ENCODE data around the gene GPR31.
A peak's percentile ranks its signal among the peaks of the same experiment; 100 is the strongest.

GPR31 gene

GRCh38 chr6:167122041-167122826 lies 35.5 kb downstream of the GPR31 start:
- Histone ChIP-seq H3K4me3 (ENCODE audit: low read depth in 1 of 2, low read length in 2 of 2) (no peak overlapping the region), H3K9me3 (ENCODE audit: low read length) (no peaks in the 10 kb centered on the region), H3K27me3 (ENCODE audit: control insufficient read depth in 1 of 2, insufficient read depth in 2 of 2, low read length in 2 of 2) (no peaks in the 10 kb centered on the region), H3K4me1 (ENCODE audit: insufficient read depth, low read length) (no peaks in the 10 kb centered on the region), H3K27ac (ENCODE audit: low read depth, low read length) (no peak overlapping the region), H3K36me3 (ENCODE audit: insufficient read depth, low read length) (no peaks in the 10 kb centered on the region), H3K9ac (ENCODE audit: low read length) (no peak overlapping the region)

- Histone ChIP-seq H3K9ac (ENCODE audit: low read length) (no peak overlapping the region), H3K27ac (ENCODE audit: low read depth, low read length) (no peak overlapping the region), H3K9me3 (ENCODE audit: low read length) (no peaks in the 10 kb centered on the region)
Observed at GRCh38 chr6:167121335-167121841, 36.4 kb downstream of the GPR31 start.

GRCh38 chr6:167120583-167120903 lies 37.2 kb downstream of the GPR31 start:
- H3K4me3 ChIP-seq (ENCODE audit: low read depth in 1 of 2, low read length in 2 of 2), result no peak overlapping the region
- H3K36me3 ChIP-seq (ENCODE audit: insufficient read depth, low read length), result no peaks in the 10 kb centered on the region
- H3K27ac ChIP-seq (ENCODE audit: low read depth, low read length), result no peak overlapping the region
- H3K9ac ChIP-seq (ENCODE audit: low read length), result no peak overlapping the region
- H3K9me3 ChIP-seq (ENCODE audit: low read length), result no peaks in the 10 kb centered on the region
- H3K4me1 ChIP-seq (ENCODE audit: insufficient read depth, low read length), result peaks cover 13% of the 10 kb centered on the region
- no peaks in the 10 kb centered on the region for H3K27me3 ChIP-seq (ENCODE audit: control insufficient read depth in 1 of 2, insufficient read depth in 2 of 2, low read length in 2 of 2)

More at GRCh38 chr6:167121335-167121841, 36.4 kb downstream of the GPR31 start:
- no peak overlapping the region for H3K4me3 ChIP-seq (ENCODE audit: low read depth in 1 of 2, low read length in 2 of 2)
- H3K4me1 ChIP-seq (ENCODE audit: insufficient read depth, low read length), result peaks cover 6% of the 10 kb centered on the region
- no peaks in the 10 kb centered on the region for H3K36me3 ChIP-seq (ENCODE audit: insufficient read depth, low read length)
- H3K27me3 ChIP-seq (ENCODE audit: control insufficient read depth in 1 of 2, insufficient read depth in 2 of 2, low read length in 2 of 2), result no peaks in the 10 kb centered on the region

- peaks cover 13% of the 10 kb centered on the region for H3K4me1 ChIP-seq (ENCODE audit: insufficient read depth, low read length)
- no peak overlapping the region for H3K4me3 ChIP-seq (ENCODE audit: low read depth in 1 of 2, low read length in 2 of 2)
- H3K27me3 ChIP-seq (ENCODE audit: control insufficient read depth in 1 of 2, insufficient read depth in 2 of 2, low read length in 2 of 2), result no peaks in the 10 kb centered on the region
- H3K27ac ChIP-seq (ENCODE audit: low read depth, low read length), result no peak overlapping the region
- H3K9ac ChIP-seq (ENCODE audit: low read length), result no peak overlapping the region
- H3K36me3 ChIP-seq (ENCODE audit: insufficient read depth, low read length), result no peaks in the 10 kb centered on the region
- H3K9me3 ChIP-seq (ENCODE audit: low read length), result no peaks in the 10 kb centered on the region
Observed at GRCh38 chr6:167119670-167120582, 37.9 kb downstream of the GPR31 start.

- H3K36me3 ChIP-seq (ENCODE audit: insufficient read depth, low read length), result no peaks in the 10 kb centered on the region
- no peak overlapping the region for H3K9ac ChIP-seq (ENCODE audit: low read length)
- H3K4me1 ChIP-seq (ENCODE audit: insufficient read depth, low read length), result peaks cover 13% of the 10 kb centered on the region
- no peak overlapping the region for H3K27ac ChIP-seq (ENCODE audit: low read depth, low read length)
- H3K27me3 ChIP-seq (ENCODE audit: control insufficient read depth in 1 of 2, insufficient read depth in 2 of 2, low read length in 2 of 2), result no peaks in the 10 kb centered on the region
- no peaks in the 10 kb centered on the region for H3K9me3 ChIP-seq (ENCODE audit: low read length)
- H3K4me3 ChIP-seq (ENCODE audit: low read depth in 1 of 2, low read length in 2 of 2), result no peak overlapping the region
Observed at GRCh38 chr6:167118839-167119238, 38.9 kb downstream of the GPR31 start.

- Histone ChIP-seq H3K4me1 (ENCODE audit: insufficient read depth, low read length) (peaks cover 13% of the 10 kb centered on the region), H3K36me3 (ENCODE audit: insufficient read depth, low read length) (no peaks in the 10 kb centered on the region), H3K4me3 (ENCODE audit: low read depth in 1 of 2, low read length in 2 of 2) (no peak overlapping the region), H3K9ac (ENCODE audit: low read length) (no peak overlapping the region), H3K27me3 (ENCODE audit: control insufficient read depth in 1 of 2, insufficient read depth in 2 of 2, low read length in 2 of 2) (no peaks in the 10 kb centered on the region), H3K9me3 (ENCODE audit: low read length) (no peaks in the 10 kb centered on the region), H3K27ac (ENCODE audit: low read depth, low read length) (no peak overlapping the region)
Observed at GRCh38 chr6:167118006-167118405, 39.8 kb downstream of the GPR31 start.

GRCh38 chr6:167116838-167117228 lies 40.9 kb downstream of the GPR31 start:
- H3K27me3 ChIP-seq (ENCODE audit: control insufficient read depth in 1 of 2, insufficient read depth in 2 of 2, low read length in 2 of 2), result no peaks in the 10 kb centered on the region
- H3K27ac ChIP-seq (ENCODE audit: low read depth, low read length), result peak overlapping the region; percentile 56
- no peaks in the 10 kb centered on the region for H3K36me3 ChIP-seq (ENCODE audit: insufficient read depth, low read length)
- peaks cover 13% of the 10 kb centered on the region for H3K4me1 ChIP-seq (ENCODE audit: insufficient read depth, low read length)
- no peak overlapping the region for H3K4me3 ChIP-seq (ENCODE audit: low read depth in 1 of 2, low read length in 2 of 2)
- H3K9me3 ChIP-seq (ENCODE audit: low read length), result no peaks in the 10 kb centered on the region
- H3K9ac ChIP-seq (ENCODE audit: low read length), result no peak overlapping the region

- H3K9ac ChIP-seq (ENCODE audit: low read length), result no peak overlapping the region
- H3K4me3 ChIP-seq (ENCODE audit: low read depth in 1 of 2, low read length in 2 of 2), result peak overlapping the region; percentile 26 to 48
- H3K27me3 ChIP-seq (ENCODE audit: control insufficient read depth in 1 of 2, insufficient read depth in 2 of 2, low read length in 2 of 2), result no peaks in the 10 kb centered on the region
Observed at GRCh38 chr6:167116109-167116837, 41.5 kb downstream of the GPR31 start.

GRCh38 chr6:167115054-167115453 lies 42.7 kb downstream of the GPR31 start:
- H3K36me3 ChIP-seq (ENCODE audit: insufficient read depth, low read length), result no peaks in the 10 kb centered on the region
- H3K9me3 ChIP-seq (ENCODE audit: low read length), result no peaks in the 10 kb centered on the region
- H3K4me3 ChIP-seq (ENCODE audit: low read depth in 1 of 2, low read length in 2 of 2), result no peak overlapping the region
- no peak overlapping the region for H3K27ac ChIP-seq (ENCODE audit: low read depth, low read length)
- no peaks in the 10 kb centered on the region for H3K27me3 ChIP-seq (ENCODE audit: control insufficient read depth in 1 of 2, insufficient read depth in 2 of 2, low read length in 2 of 2)
- H3K4me1 ChIP-seq (ENCODE audit: insufficient read depth, low read length), result peaks cover 13% of the 10 kb centered on the region
- no peak overlapping the region for H3K9ac ChIP-seq (ENCODE audit: low read length)

More at GRCh38 chr6:167116109-167116837, 41.5 kb downstream of the GPR31 start:
- Histone ChIP-seq H3K36me3 (ENCODE audit: insufficient read depth, low read length) (no peaks in the 10 kb centered on the region), H3K4me1 (ENCODE audit: insufficient read depth, low read length) (peaks cover 13% of the 10 kb centered on the region), H3K27ac (ENCODE audit: low read depth, low read length) (peak overlapping the region; percentile 56), H3K9me3 (ENCODE audit: low read length) (no peaks in the 10 kb centered on the region)

GRCh38 chr6:167113935-167114910 lies 43.6 kb downstream of the GPR31 start:
- no peak overlapping the region for H3K27ac ChIP-seq (ENCODE audit: low read depth, low read length)
- no peaks in the 10 kb centered on the region for H3K9me3 ChIP-seq (ENCODE audit: low read length)
- no peak overlapping the region for H3K9ac ChIP-seq (ENCODE audit: low read length)
- H3K27me3 ChIP-seq (ENCODE audit: control insufficient read depth in 1 of 2, insufficient read depth in 2 of 2, low read length in 2 of 2), result no peaks in the 10 kb centered on the region
- H3K4me3 ChIP-seq (ENCODE audit: low read depth in 1 of 2, low read length in 2 of 2), result no peak overlapping the region
- H3K4me1 ChIP-seq (ENCODE audit: insufficient read depth, low read length), result peaks cover 13% of the 10 kb centered on the region
- H3K36me3 ChIP-seq (ENCODE audit: insufficient read depth, low read length), result no peaks in the 10 kb centered on the region
